NCI-H187 (cell line): ENCODE data around the gene KDM2A.

ENCODE experiments used
- DNase-seq, 2 experiments: peaks; one replicate each; lab custom pipeline; 2025; lab: John Stamatoyannopoulos, UW

KDM2A gene

GRCh38 chr11:67285541-67286498, 166.8 kb downstream of the KDM2A start:
- DNase-seq: no peak

GRCh38 chr11:67286621-67287333, 167.7 kb downstream of the KDM2A start:
- no peak for DNase-seq

GRCh38 chr11:67287355-67288197, 168.5 kb downstream of the KDM2A start:
- DNase-seq: no peak

- no peak for DNase-seq
Measured at GRCh38 chr11:67288198-67288451, 169.1 kb downstream of the KDM2A start.

- peak; percentile 66 to 88 for DNase-seq
Measured at GRCh38 chr11:67288452-67289225, 169.6 kb downstream of the KDM2A start.

- no peak for DNase-seq
Measured at GRCh38 chr11:67289226-67289650, 170.2 kb downstream of the KDM2A start, which contains the start of gene ANKRD13D. ANKRD13D (plus strand) TSS chr11:67289303; CDS start chr11:67289461, 158 bp downstream.

- no peak for DNase-seq
Measured at GRCh38 chr11:67289651-67290479, 170.8 kb downstream of the KDM2A start.

GRCh38 chr11:67290801-67291200, 171.7 kb downstream of the KDM2A start:
- DNase-seq: no peak

GRCh38 chr11:67291481-67292381, 172.7 kb downstream of the KDM2A start:
- no peak for DNase-seq

- DNase-seq: no peak
Measured at GRCh38 chr11:67292671-67293070, 173.6 kb downstream of the KDM2A start.

GRCh38 chr11:67293090-67293489, 174.0 kb downstream of the KDM2A start:
- no peak for DNase-seq

GRCh38 chr11:67295846-67296245, 176.8 kb downstream of the KDM2A start:
- no peak for DNase-seq

GRCh38 chr11:67298786-67299185, 179.7 kb downstream of the KDM2A start:
- no peak for DNase-seq

- DNase-seq: no peak
Measured at GRCh38 chr11:67299471-67300191, 180.6 kb downstream of the KDM2A start.

- no peak for DNase-seq
Measured at GRCh38 chr11:67300256-67300755, 181.2 kb downstream of the KDM2A start.

- no peak for DNase-seq
Measured at GRCh38 chr11:67300756-67301312, 181.8 kb downstream of the KDM2A start.

GRCh38 chr11:67301313-67301921, 182.4 kb downstream of the KDM2A start:
- no peak for DNase-seq
